ENCODE data around the gene THYN1.
"Not testable (repeated sequence)": the region's sequence is repeated elsewhere in the genome, so short reads cannot be mapped to it uniquely, and the experiment has no call there.

THYN1 gene

DNA sequence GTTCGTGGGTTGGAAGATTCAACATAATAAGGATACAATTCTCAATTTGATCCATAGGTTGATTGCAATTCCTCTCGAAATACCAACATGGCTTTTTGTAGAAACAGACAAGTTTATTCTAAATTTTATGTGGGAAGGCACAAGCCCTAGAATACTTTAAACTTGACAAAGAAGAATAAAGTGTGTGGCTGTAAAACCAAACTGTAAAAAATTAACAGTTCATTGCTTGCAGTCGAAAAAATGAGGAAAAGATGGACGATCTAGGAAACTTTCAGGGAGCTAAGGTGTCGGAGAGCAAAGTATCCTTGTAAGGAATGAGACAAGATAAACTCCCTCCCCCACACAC, 22.0 kb upstream of the THYN1 start:
- DNase-seq (ENCODE audit: low read depth in 2 of 2): no peak

DNA sequence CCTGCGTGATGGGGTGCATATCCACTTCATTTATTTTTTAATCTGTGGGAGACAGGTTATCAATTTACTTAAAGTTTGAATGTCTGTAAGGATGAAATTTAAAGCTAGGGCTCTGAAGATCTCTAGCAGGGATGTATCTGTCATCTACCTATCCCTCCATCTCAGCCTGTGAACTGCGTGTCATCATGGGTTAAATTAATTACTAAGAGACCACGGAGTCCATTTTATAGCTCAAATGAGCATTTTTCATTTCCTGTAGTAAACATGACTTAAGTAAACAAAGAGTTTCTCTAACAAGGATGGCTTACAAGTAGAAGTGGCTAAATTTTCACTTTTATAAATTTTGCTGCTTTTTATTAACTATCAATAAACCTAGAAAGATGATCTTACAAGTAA, 20.2 kb upstream of the THYN1 start:
- DNase-seq (ENCODE audit: low read depth in 2 of 2): no peak

DNA sequence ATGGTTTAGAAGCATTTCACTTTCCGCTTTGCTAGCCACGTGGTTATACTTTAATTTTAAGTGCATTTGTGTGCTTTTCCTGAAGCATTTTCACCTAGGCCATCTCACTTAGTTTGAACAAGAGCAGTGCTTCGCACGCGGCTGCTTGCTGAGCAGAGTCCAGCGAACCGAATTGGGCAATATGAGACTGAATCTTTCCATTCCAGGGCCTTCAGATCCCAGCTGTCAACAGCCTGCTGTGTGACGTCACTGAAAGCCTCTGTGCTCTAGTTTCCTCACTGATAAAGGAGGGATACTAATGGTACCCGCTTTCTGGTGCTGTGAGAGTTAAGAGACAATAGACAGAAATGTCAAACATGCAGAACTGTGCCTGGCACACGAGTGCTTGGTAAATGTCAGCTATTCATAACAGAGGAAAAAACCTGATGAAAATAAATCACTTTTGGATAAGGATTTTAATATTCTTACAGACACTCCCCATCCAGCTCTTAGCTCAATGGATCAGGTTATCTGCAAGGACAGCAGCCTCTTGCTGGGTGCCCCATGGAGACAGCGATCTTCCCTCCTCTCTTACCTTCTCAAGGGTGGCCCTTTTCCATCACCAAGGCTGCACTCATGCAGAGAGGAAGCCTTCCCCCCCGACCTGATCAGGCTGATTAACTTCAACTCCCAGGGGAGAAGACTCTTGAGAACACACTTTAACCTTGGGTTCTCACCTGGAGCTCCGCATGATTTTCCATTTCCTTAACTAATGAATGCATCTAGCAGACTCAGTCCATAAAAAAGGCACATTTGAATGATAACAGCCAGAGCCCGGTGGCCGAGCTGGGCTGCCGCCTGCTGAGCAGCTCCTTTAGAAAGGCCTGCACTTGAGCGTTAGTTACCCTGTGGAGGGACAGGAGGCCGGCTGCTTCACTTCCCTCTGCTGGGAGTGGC, 19.5 kb upstream of the THYN1 start:
- DNase-seq (ENCODE audit: low read depth in 2 of 2): no peak

DNA sequence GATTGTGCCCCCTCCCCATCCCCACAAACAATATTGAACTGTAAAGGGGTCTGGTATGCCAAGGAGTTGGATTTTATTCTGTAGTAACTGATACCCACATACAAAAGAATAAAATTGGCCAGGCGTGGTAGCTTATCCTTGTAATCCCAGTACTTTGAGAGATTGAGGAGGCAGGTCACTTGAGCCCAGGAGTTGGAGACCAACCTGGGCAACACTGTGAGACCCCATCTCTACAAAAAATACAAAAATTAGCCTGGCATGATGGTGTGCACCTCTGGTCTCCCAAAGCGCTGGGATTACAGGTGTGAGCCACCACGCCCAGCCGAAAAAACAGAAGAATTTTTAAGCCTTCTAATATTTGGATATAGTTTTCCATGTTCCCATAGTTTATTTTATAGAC, 18.8 kb upstream of the THYN1 start:
- no peak for DNase-seq (ENCODE audit: low read depth in 2 of 2)

DNA sequence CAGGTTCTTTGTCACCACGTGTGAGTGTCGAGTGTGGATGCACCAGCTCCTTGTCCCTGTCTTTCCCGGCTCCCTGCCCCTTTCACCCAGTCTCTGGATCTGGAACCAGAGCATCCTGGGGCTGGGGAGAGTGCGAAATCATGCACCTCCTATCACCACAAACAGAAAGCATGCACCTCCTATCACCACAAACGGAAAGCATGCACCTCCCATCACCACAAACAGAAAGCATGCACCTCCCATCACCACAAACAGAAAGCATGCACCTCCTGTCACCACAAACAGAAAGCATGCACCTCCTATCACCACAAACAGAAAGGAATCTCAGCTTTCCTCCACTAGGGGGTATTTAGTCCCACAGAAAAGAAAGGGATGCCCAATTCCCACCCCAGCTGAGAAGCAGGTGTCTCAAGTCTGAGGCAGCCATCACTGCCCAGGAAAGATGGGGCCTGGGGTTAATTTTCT, 17.1 kb upstream of the THYN1 start:
- no peak for DNase-seq (ENCODE audit: low read depth in 2 of 2)

DNA sequence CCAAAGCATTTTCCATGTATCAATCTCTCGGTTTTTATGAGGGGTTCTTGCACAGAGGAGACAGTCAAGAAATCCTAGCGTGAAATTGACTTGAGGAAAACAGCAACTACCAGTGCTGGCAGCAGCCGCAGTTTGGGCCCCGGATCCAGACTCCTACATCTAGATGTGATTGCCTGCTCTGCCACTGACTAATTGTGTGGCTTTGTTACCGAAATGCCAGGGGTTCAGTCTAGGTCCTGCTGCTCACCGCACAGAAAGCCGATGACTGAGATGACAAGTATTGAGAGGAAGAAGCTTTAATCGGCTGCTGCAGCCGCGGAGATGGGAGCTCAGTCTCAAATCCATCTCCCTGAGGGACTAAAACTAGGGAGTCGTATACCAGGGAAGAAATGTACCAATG, 14.8 kb upstream of the THYN1 start:
- no peak for DNase-seq (ENCODE audit: low read depth in 2 of 2)

DNA sequence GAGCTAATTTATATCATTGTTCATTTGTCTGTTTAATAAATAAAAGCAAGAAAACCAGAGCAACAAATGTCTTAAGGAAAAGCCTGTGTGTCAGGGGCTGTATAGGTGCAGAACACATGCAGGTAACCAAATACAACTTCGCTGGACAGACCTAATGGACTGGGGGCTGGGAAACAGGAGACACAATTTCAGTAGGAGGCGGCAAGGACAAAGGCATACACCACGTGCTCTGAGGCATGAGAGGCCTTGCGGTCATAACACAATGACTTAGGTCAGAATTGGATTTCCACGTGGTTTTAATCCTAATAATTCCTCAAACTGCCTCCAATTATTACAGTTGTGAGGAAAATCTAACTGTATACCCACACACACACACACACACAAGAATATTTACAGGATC, 14.3 kb upstream of the THYN1 start:
- DNase-seq (ENCODE audit: low read depth in 2 of 2): no peak

DNA sequence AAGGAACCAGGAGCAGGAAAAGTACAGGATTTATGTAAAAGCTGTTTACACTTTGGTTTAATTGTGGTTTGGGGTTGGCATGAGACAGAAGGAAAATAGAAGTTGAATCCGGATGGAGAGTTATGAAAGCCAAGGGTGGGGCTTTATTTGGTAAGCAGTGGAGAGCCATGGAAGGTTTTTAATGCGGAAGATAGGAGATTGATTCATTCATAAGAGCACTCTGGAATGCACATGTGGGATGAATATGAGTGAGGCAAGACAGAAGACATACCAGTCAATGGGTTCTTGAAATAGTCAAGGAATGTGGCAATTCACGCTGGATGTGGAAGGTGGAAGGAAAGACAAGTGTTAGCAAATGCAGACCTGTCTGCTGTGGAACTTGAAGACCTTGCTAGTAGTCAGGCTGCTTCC, 13.7 kb upstream of the THYN1 start:
- DNase-seq (ENCODE audit: low read depth in 2 of 2): no peak

DNA sequence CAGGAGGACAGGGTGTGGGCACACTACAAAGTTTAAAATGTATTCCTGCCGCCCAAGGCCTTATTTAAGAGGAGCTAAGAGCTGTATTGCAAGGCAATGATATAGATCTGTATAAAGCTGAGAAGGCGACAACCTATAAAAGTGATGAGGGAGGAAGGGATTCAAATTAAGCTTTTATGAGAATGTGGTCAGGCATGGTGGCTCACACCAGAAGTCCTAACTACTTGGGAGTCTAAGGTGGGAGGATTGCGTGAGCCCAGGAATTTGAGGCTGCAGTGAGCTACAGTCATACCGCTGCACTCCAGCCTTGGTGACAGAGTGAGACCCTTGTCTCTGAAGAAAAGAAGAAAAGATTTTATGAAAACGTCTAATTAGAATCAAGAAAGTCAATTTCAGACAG, 13.3 kb upstream of the THYN1 start:
- DNase-seq (ENCODE audit: low read depth in 2 of 2): no peak

DNA sequence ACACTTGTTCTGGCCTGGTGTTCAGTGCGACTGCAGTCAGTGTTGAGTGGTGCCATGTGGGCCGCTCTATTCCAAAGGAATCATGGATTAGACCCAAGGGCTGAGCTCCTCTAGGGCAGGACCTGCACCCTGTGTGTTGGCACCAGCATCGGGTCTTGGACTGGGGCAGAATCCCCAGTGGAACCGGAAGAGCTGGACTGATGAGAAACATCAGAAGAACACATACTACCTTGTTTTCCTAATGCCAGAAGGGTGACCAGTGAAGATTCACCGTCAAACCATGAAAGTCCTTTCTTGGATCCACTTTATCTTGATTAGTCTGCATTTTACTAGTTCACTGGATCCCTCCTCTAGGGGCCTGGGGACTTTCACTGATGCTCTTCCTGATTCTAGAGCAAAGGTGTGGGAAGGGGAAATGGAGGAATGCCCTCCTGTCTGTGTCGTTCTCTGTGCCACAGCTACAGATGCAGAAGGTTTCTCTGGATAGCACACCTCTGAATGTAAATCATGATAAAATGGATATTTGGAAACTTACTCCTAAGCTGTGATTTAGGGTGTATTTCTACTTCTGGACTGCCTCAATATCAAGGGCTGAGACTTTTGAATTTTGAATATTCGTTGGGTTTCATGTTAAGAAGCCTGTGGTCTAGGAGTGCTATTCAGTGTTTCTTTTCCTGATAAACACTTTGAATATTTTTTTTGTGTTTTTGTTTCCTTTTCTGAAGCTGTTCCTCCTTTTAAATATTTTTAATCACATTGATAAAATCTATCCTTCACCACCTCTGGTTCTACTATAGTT, 12.0 kb upstream of the THYN1 start:
- no peak for DNase-seq (ENCODE audit: low read depth in 2 of 2)

DNA sequence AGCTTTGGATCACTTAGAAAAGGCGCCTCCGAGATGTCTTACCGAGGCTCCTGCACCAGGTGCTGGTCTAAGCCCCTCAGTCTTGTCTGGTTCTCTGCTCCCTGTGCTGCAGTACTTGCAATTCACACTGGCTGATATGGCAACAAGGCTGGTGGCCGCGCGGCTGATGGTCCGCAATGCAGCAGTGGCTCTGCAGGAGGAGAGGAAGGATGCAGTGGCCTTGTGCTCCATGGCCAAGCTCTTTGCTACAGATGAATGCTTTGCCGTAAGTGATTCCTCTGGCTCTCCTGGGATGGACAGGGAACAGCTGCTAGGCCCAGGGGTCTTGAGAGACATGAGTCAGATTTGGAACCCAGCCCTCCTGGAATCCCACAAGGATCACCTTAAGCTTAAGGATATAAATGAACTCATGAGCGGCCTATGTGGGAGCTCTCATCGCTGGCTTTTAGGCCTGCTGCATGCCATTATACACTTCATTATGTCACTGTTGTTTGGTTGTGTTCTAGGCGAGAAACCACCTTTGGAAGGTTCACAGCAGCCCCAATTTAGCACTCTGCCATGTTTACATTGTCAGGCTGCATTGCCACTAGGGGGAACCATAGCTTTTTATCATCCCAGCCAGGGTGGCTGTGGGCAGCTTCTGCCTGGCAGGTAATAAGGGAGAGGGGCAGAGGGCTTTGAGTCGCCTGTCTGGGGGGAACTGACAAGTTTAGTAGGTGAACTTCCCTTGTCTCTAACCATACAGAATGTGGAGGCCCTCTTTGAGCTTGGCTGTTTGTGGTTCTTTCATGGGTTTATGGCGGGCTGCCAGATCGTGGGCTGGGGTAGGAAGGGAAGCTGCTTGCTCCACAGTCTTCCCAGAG, 8.7 kb upstream of the THYN1 start:
- DNase-seq (ENCODE audit: low read depth in 2 of 2): no peak

DNA sequence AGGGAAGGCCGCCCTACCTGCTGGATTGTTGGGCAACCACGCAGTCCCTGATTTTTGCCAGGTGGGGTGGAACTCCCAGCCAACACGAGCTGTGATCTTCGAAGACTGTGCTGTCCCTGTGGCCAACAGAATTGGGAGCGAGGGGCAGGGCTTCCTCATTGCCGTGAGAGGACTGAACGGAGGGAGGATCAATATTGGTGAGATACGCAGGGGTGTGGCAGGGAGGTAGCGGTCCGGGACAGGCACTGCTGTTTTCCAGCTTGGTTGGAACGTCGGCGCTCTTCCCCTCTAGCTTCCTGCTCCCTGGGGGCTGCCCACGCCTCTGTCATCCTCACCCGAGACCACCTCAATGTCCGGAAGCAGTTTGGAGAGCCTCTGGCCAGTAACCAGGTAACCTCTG, 7.8 kb upstream of the THYN1 start:
- no peak for DNase-seq (ENCODE audit: low read depth in 2 of 2)

DNA sequence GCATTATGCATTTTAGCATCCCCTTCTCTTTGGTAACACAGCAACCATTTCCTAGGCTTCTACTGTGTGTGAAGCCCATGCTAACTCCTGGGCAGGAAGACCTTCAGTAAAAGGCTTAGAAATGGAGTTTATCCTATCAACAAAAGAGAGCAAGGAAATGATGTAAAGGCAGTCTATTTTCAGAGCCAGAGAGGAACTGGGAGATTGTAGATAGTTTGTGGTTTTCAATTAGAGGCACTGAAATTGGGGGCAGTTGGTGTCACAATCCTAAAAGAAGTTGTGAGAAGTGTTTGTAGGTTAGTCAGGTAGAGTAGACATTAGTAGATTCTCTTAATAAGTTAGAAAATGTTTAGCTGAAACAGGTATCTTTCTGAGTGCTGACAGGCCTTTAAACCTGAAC, 7.4 kb upstream of the THYN1 start:
- DNase-seq (ENCODE audit: low read depth in 2 of 2): no peak

DNA sequence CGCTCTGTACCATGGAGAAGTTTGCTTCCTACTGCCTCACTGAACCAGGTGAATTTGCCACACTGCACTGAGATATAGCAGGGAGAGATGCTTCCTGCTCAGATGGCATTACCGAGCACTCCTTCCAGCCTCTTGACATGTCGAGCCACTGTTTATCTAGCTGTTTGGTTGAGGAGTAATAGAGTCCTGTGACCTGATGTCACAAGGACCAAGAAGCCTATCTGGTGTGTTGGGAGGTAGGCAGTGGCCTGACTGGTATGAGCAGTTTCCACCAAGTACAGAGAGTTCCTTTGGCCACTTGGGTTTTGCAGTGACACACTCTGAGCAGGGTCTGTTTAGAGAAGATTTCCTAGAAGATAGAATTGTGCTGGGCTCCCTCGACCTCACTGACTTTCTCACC, 5.4 kb upstream of the THYN1 start:
- no peak for DNase-seq (ENCODE audit: low read depth in 2 of 2)

DNA sequence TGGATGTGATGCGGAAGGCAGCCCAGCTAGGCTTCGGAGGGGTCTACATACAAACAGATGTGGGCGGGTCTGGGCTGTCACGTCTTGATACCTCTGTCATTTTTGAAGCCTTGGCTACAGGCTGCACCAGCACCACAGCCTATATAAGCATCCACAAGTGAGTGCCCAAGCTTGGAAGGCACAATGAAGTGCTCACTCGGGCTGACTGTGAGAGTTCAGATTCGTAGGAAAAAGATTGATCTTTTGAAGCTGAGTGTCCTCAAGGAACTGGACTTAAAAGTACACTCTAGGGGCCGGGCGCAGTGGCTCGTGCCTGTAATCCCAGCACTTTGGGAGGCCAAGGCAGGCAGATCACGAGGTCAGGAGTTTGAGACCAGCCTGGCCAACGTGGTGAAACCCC, 3.9 kb upstream of the THYN1 start:
- no peak for DNase-seq (ENCODE audit: low read depth in 2 of 2)

DNA sequence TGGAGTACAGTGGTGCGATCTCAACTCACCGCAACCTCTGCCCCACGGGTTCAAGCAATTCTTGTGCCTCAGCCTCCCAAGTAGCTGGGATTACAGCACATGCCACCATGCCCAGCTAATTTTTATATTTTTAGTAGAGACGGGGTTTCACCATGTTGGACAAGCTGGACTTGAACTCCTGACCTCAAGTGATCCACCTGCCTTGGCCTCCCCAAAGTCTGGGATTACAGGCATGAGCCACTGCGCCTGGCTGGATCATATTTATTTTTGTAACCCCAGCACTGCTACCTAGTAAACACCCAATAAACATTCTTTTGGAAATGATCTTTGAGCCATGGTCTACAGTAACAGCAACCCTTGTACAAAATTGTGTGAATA, 2.0 kb upstream of the THYN1 start:
- not testable (repeated sequence) for DNase-seq (ENCODE audit: low read depth in 2 of 2)

DNA sequence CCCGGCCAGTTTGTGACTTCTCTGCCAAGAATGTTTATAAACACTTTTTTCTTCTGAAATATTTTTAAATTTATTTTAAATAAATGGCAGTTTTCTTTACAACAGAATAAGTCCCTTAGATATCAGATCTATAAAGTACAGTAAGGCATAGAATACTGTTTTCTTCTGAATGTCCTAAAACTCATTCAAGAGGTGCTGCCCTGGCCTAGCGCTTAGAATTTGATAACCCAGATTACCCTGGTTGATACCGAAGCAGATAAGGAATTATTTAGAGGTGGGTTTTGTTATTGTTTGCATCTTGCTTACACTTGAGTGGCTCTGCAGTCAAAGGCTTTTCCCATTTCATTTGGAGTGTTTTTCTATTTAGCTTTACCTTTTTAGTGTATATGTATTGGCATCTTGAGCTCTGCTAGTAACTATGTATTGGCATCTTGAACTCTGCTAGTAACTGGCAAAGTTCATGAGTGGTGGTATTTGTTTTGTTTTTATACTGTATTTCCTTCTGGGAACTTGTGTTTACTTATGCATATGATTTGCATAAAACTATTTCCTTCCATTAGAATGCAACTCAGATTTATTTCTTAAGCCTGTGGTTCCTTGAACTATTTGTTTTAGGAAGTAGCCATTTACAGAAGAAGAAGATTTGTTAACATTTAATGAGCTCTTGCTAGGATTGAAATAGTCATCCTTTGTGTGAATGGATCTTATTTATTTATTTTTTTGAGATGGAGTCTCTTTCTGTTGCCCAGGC, 1.5 kb upstream of the THYN1 start:
- DNase-seq (ENCODE audit: low read depth in 2 of 2): no peak

DNA sequence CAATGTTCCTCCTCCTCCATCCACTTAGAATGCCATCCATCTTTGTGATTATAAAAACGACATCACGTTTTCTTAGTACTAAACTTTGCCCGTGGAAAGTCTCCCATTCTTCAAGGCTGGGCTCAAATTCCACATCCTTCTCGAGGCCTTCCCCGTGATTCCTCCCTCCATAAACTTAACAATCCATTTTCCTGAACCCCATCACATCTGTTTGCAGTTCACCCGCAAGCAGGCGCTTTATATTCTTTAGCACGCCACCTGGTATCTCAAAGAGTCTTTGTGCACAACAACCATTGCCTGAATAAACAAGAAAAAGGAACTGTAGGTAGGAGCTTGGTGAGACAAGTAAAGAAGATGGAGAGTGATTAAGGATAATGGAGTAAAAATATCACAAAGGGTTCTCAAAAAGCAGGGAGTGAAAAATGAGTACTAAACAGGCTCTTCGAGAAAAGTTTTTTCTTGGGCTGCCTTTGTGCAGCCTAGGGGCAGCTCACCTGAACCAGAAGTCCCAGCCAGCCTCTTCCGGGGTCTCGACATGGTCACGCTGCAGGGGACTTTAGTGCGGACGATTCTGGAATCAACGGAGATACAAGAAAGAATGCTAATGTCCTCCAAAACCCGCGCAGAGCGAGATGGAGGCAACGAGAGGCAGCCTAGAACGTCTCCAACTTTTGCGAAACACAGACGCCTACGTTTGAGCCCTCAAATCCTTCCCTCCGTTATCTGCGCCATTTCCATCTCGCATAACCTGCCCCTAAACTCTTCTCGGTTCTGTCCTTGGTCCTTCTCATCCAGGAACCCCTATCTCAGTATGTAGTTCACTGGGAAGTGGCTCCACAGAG, 585 bp downstream of the THYN1 start:
- DNase-seq (ENCODE audit: low read depth in 2 of 2): no peak

DNA sequence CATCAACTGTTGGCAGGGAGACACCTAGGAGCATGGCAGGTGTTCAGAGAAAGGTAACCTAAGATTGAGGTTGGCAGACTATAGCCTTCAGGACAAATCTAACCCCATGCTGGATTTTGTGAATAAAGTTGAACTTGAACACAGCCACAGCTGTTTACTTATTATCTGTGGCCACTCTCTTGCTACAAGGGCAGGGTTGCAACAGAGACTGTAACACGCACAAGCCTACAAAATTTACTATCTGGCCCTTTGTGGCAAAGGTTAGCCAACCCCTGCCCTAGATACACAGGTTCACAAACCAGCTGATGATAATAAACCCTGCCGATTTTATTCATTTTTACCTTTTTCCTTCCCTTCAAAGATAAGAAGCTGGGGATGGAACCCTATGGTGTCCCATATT, 2.5 kb downstream of the THYN1 start:
- no peak for DNase-seq (ENCODE audit: low read depth in 2 of 2)

DNA sequence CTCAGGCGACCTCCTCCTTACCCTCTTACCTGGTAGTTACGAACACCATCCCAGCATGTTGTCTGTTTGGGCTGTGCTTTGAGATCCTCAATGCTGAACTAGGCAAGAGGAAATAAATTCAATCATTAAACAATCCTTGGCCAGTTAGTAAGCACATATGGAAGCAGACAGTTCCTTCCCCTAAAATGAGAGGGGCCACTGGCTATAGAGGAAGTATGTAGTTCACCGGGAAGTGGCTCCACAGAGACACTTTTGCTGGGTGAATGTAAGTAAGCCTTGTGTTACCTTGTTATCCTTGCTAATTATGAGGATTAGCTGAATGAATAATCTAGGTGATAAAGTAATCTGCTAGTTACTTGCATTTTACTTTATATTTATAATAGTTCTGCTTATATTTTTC, 2.9 kb downstream of the THYN1 start:
- no peak for DNase-seq (ENCODE audit: low read depth in 2 of 2)

Data from activated CD4-positive, alpha-beta T cell treated with anti-CD3 and anti-CD28 coated beads for 24 hours (primary cell).